Astrocyte of the cerebellum (primary cell): ENCODE measurements around the gene RAB40B.

ENCODE experiments used
- DNase-seq: peaks from one replicate; pipeline ENCODE4 v3.0.0-alpha.2; 2011; ENCODE audit warnings: low read depth
- H3K4me3 ChIP-seq: 2 replicates; pipeline ENCODE4 v1.5.1; 2011; ENCODE audit warnings: mild to moderate bottlenecking, low read depth, low read length, moderate library complexity
- CTCF ChIP-seq: IDR thresholded peaks from 2 replicates; pipeline ENCODE4 v1.5.1; 2012; ENCODE audit warnings: low read length, low read depth, moderate library complexity, mild to moderate bottlenecking; ENCODE audit errors: missing control alignments
- in situ Hi-C: cut with HindIII; loops from 2 replicates; pipeline ENCODE4 v1.10.0; 2017; ENCODE audit warnings: low sequenced_read_pairs

RAB40B gene

GRCh38 chr17:82690786-82691489 lies 7.6 kb downstream of the RAB40B start:
- DNase-seq: no peak
- in situ Hi-C loops: no loop called here
- no peak for TF ChIP-seq CTCF
- H3K4me3 ChIP-seq: no peak overlapping the region

GRCh38 chr17:82689077-82689476 lies 9.4 kb downstream of the RAB40B start:
- no peak overlapping the region for H3K4me3 ChIP-seq
- no peak for TF ChIP-seq CTCF
- no peak for DNase-seq
- in situ Hi-C loops: no loop called here

GRCh38 chr17:82687871-82688270 lies 10.6 kb downstream of the RAB40B start:
- H3K4me3 ChIP-seq: no peak overlapping the region
- DNase-seq: no peak
- in situ Hi-C loops: no loop called here
- TF ChIP-seq CTCF: no peak

GRCh38 chr17:82687375-82687861 lies 11.1 kb downstream of the RAB40B start:
- DNase-seq: no peak
- TF ChIP-seq CTCF: no peak
- in situ Hi-C loops: no loop called here
- H3K4me3 ChIP-seq: no peak overlapping the region

- TF ChIP-seq CTCF: no peak
- in situ Hi-C loops: no loop called here
- no peak overlapping the region for H3K4me3 ChIP-seq
- no peak for DNase-seq
These were observed 11.9 kb downstream of the RAB40B start for GRCh38 chr17:82686366-82687324.

GRCh38 chr17:82685291-82685690 lies 13.2 kb downstream of the RAB40B start:
- no peak for TF ChIP-seq CTCF
- H3K4me3 ChIP-seq: no peak overlapping the region
- no peak for DNase-seq
- in situ Hi-C loops: no loop called here
